Smooth muscle cell (in vitro differentiated cells): ENCODE measurements around the gene EPS15. TPM values are rescaled to one million over a fixed set of nuclear protein-coding genes. Genes with fewer than 3 reads are reported as not detected.

Experiments used
- DNase-seq: peaks from one replicate; lab custom pipeline; 2025; ENCODE audit not compliant: unreplicated experiment; lab: John Stamatoyannopoulos, UW
- H2AFZ ChIP-seq: fragments of 200-600 bp; sonication (generic); 2 replicates; pipeline ENCODE4 v1.6.0; 2016; ENCODE audit warnings: antibody characterized with exemption, low read depth, mild to moderate bottlenecking
- H3F3A ChIP-seq: fragments of 200-600 bp; sonication (generic); 2 replicates; pipeline ENCODE4 v1.6.0; 2017; ENCODE audit warnings: antibody characterized with exemption, low read depth
- H3K27ac ChIP-seq: fragments of 200-600 bp; sonication (generic); 2 replicates; pipeline ENCODE4 v1.5.1; 2016; ENCODE audit warnings: low read depth, mild to moderate bottlenecking
- H3K27me3 ChIP-seq: fragments of 200-600 bp; sonication (generic); 2 replicates; pipeline ENCODE4 v1.6.1; 2016; ENCODE audit warnings: low read depth, mild to moderate bottlenecking
- H3K36me3 ChIP-seq: fragments of 200-600 bp; sonication (generic); 2 replicates; pipeline ENCODE4 v1.5.1; 2016; ENCODE audit warnings: low read depth
- H3K4me1 ChIP-seq: fragments of 200-600 bp; sonication (generic); 2 replicates; pipeline ENCODE4 v1.5.1; 2016; ENCODE audit warnings: low read depth
- H3K4me2 ChIP-seq: fragments of 200-600 bp; sonication (generic); 2 replicates; pipeline ENCODE4 v1.6.0; 2016; ENCODE audit warnings: mild to moderate bottlenecking
- H3K4me3 ChIP-seq: fragments of 200-600 bp; sonication (generic); 2 replicates; pipeline ENCODE4 v1.5.1; 2016; ENCODE audit warnings: mild to moderate bottlenecking
- H3K79me2 ChIP-seq: fragments of 200-600 bp; sonication (generic); 2 replicates; pipeline ENCODE4 v1.6.0; 2016; ENCODE audit warnings: low read depth, mild to moderate bottlenecking
- H3K9ac ChIP-seq: fragments of 200-600 bp; sonication (generic); 2 replicates; pipeline ENCODE4 v1.6.0; 2016; ENCODE audit warnings: low read depth
- H3K9me3 ChIP-seq: fragments of 200-600 bp; sonication (generic); replicated peaks from 2 replicates; pipeline ENCODE4 v1.5.1; 2016; ENCODE audit warnings: low read depth
- H4K20me1 ChIP-seq: fragments of 200-600 bp; sonication (generic); 2 replicates; pipeline ENCODE4 v1.6.0; 2016; ENCODE audit warnings: low read depth
- WGBS: methylation state at CpG from one replicate; pipeline ENCODE4 v1.1.7; 2016; ENCODE audit warnings: low lambda C conversion rate; 5-methylcytosine and 5-hydroxymethylcytosine counted together
- polyA plus RNA-seq: library from polyadenylated mRNA; unstranded; fragments of >200 nt; fragmentation: Nextera tagmentation; extraction: Ambion mirVana; gene quantifications from 2 replicates; pipeline ENCODE4 v1.2.1, GENCODE V29; 2016
- total RNA-seq: library from RNA; depleted of rRNA; stranded (reverse); fragments of >200 nt; gene quantifications from 2 replicates; pipeline ENCODE4 v1.2.3, GENCODE V29; 2014
- TF ChIP-seq, protein P1 (sequence below): fragments of 200-600 bp; sonication (generic); IDR thresholded peaks from 2 replicates; pipeline ENCODE4 v1.5.1; 2017; ENCODE audit warnings: borderline replicate concordance, mild to moderate bottlenecking, antibody characterized with exemption; ENCODE audit not compliant: insufficient read depth, poor library complexity, severe bottlenecking

The EPS15 gene
- total and polyA plus RNA-seq, 2 experiments from 2014 or later: 9.0 to 54.3 TPM

DNA sequence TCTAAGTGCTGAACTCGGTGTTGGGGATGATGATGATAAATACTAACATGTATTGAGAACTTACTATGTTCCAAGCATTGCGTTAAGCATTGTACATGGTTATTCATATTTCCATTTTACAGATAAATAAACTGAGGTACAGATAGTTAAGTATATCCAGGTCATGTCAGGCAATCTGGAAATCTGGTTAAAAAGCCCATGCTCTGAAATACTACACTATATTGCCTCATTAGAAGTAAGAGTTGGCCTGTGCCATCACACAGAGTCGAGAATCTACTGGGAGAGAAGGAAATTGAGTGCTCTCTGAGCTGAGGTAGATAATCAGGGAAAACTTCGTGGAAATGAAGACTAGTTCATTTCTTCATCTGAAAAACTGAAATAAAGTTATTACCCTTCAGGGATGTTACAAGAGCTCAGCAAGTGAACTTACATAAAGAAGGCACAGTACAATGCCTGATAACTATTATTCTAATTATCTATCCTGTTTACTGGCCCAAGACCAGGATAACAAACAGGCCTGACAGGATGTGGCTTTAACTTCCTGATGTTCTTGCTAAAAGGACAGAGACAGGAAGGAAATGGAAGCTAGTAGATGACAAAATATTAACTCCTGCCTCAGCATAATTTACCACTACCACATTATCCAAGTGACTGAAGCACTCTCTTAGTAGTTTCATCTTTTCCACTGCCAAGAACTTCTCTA, 85.6 kb downstream of the EPS15 start:
- no peak overlapping the region for H3K27ac ChIP-seq
- H3K4me2 ChIP-seq: no peak overlapping the region
- no peaks in the 10 kb centered on the region for H3F3A ChIP-seq
- WGBS: 97% methylated on average over 4 of the region's 4 CpGs
- no peak overlapping the region for H2AFZ ChIP-seq
- no peaks in the 10 kb centered on the region for H3K4me1 ChIP-seq
- H3K9me3 ChIP-seq: no peaks in the 10 kb centered on the region
- H4K20me1 ChIP-seq: no peaks in the 10 kb centered on the region
- H3K4me3 ChIP-seq: no peak overlapping the region
- DNase-seq: no peak
- no peaks in the 10 kb centered on the region for H3K79me2 ChIP-seq
- H3K27me3 ChIP-seq: no peaks in the 10 kb centered on the region
- H3K36me3 ChIP-seq: no peaks in the 10 kb centered on the region
- TF ChIP-seq, protein P1, sequence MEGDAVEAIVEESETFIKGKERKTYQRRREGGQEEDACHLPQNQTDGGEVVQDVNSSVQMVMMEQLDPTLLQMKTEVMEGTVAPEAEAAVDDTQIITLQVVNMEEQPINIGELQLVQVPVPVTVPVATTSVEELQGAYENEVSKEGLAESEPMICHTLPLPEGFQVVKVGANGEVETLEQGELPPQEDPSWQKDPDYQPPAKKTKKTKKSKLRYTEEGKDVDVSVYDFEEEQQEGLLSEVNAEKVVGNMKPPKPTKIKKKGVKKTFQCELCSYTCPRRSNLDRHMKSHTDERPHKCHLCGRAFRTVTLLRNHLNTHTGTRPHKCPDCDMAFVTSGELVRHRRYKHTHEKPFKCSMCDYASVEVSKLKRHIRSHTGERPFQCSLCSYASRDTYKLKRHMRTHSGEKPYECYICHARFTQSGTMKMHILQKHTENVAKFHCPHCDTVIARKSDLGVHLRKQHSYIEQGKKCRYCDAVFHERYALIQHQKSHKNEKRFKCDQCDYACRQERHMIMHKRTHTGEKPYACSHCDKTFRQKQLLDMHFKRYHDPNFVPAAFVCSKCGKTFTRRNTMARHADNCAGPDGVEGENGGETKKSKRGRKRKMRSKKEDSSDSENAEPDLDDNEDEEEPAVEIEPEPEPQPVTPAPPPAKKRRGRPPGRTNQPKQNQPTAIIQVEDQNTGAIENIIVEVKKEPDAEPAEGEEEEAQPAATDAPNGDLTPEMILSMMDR: no peak
- no peak overlapping the region for H3K9ac ChIP-seq

DNA sequence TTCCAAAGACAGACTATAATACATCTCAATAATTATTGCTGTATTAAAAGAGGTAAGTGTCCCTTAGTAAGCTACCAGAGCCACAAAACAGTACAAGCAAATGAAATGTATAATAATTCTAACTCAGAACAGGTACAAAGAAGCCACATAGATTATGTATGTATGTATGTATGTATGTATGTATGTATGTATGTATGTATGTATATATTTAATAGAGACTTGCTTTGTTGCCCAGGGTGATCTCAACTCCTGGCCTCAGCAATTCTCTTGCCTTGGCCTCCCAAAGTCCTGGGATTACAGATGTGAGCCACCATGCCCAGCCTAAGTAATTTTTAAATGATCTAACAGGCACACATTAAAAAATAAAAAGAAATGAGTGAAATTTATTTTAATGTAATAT, 86.9 kb downstream of the EPS15 start:
- Histone ChIP-seq H3F3A (no peaks in the 10 kb centered on the region), H3K36me3 (no peaks in the 10 kb centered on the region), H3K79me2 (no peaks in the 10 kb centered on the region), H3K4me2 (no peak overlapping the region), H2AFZ (no peak overlapping the region), H3K9me3 (no peaks in the 10 kb centered on the region), H3K4me1 (no peaks in the 10 kb centered on the region), H3K27ac (no peak overlapping the region), H4K20me1 (no peaks in the 10 kb centered on the region), H3K4me3 (no peak overlapping the region), H3K9ac (no peak overlapping the region), H3K27me3 (no peaks in the 10 kb centered on the region)
- TF ChIP-seq, protein P1: no peak
- no peak for DNase-seq

DNA sequence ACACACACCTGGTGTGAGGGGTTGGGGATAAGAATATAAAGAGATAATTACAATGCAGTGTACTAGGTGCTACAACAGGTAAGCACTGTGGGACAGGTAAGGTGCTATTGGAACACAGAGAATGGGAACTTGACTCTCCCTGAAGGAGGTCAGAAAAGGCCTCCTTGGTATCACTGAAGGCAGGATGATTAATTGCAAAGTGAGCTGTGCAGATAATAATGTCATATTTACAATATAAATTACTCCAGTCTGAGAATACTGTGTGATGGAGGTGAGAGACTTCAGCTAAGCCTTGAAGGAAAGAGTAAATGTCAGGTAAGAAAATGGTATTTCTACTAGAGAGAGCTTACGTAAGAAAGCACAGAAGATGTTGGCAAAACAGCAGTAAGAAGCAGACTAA, 91.6 kb downstream of the EPS15 start:
- WGBS: 97% methylated on average over 1 of the region's 1 CpG
- H3K27me3 ChIP-seq: no peaks in the 10 kb centered on the region
- no peaks in the 10 kb centered on the region for H3K36me3 ChIP-seq
- H3K4me3 ChIP-seq: no peak overlapping the region
- no peak for DNase-seq
- H3K9ac ChIP-seq: no peak overlapping the region
- no peaks in the 10 kb centered on the region for H3K9me3 ChIP-seq
- no peak overlapping the region for H3K27ac ChIP-seq
- H3K4me1 ChIP-seq: peaks cover 16% of the 10 kb centered on the region
- H3F3A ChIP-seq: peaks cover 7% of the 10 kb centered on the region
- TF ChIP-seq, protein P1: no peak
- no peaks in the 10 kb centered on the region for H3K79me2 ChIP-seq
- H4K20me1 ChIP-seq: no peaks in the 10 kb centered on the region
- H3K4me2 ChIP-seq: no peak overlapping the region
- no peak overlapping the region for H2AFZ ChIP-seq

DNA sequence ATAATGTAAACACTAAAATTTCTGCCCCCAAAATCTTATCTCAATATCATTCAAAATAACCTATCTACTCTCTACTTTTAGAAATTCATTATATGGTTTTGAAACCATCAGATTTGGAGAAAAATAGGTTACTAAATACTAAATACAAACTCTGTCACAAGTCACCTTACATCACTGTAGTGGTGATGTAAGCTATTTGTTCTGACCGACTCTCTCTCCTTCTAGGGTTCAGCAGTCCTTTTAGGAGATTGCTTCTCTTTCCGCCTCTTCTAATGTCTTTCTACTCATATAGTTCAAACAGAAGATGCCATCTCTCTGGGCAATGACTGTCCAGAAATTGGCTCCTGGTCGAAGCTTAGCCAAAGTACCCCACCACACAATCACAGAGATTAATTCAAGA, 93.1 kb downstream of the EPS15 start:
- TF ChIP-seq, protein P1: no peak
- H2AFZ ChIP-seq: no peak overlapping the region
- peaks cover 7% of the 10 kb centered on the region for H3F3A ChIP-seq
- H3K4me1 ChIP-seq: peaks cover 26% of the 10 kb centered on the region
- no peak overlapping the region for H3K9ac ChIP-seq
- 96% methylated on average over 3 of the region's 3 CpGs for WGBS
- no peaks in the 10 kb centered on the region for H3K9me3 ChIP-seq
- H3K4me3 ChIP-seq: no peak overlapping the region
- no peaks in the 10 kb centered on the region for H3K27me3 ChIP-seq
- H3K79me2 ChIP-seq: peaks cover under 1% of the 10 kb centered on the region
- H4K20me1 ChIP-seq: no peaks in the 10 kb centered on the region
- H3K4me2 ChIP-seq: no peak overlapping the region
- no peaks in the 10 kb centered on the region for H3K36me3 ChIP-seq
- no peak overlapping the region for H3K27ac ChIP-seq
- DNase-seq: no peak
